Airway epithelial cell (primary cell): ENCODE results near the gene RBM10. TPM values are rescaled to one million over a fixed set of nuclear protein-coding genes. Genes with fewer than 3 reads are reported as not detected.

Source experiments
- total RNA-seq: library from RNA; depleted of rRNA; stranded (reverse); fragments of >200 nt; gene quantifications from 2 replicates; pipeline ENCODE4 v1.2.3, GENCODE V29; 2015

Gene RBM10, protein sequence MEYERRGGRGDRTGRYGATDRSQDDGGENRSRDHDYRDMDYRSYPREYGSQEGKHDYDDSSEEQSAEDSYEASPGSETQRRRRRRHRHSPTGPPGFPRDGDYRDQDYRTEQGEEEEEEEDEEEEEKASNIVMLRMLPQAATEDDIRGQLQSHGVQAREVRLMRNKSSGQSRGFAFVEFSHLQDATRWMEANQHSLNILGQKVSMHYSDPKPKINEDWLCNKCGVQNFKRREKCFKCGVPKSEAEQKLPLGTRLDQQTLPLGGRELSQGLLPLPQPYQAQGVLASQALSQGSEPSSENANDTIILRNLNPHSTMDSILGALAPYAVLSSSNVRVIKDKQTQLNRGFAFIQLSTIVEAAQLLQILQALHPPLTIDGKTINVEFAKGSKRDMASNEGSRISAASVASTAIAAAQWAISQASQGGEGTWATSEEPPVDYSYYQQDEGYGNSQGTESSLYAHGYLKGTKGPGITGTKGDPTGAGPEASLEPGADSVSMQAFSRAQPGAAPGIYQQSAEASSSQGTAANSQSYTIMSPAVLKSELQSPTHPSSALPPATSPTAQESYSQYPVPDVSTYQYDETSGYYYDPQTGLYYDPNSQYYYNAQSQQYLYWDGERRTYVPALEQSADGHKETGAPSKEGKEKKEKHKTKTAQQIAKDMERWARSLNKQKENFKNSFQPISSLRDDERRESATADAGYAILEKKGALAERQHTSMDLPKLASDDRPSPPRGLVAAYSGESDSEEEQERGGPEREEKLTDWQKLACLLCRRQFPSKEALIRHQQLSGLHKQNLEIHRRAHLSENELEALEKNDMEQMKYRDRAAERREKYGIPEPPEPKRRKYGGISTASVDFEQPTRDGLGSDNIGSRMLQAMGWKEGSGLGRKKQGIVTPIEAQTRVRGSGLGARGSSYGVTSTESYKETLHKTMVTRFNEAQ
- total RNA-seq: 33.4 and 41.7 TPM in 2 replicates

DNA sequence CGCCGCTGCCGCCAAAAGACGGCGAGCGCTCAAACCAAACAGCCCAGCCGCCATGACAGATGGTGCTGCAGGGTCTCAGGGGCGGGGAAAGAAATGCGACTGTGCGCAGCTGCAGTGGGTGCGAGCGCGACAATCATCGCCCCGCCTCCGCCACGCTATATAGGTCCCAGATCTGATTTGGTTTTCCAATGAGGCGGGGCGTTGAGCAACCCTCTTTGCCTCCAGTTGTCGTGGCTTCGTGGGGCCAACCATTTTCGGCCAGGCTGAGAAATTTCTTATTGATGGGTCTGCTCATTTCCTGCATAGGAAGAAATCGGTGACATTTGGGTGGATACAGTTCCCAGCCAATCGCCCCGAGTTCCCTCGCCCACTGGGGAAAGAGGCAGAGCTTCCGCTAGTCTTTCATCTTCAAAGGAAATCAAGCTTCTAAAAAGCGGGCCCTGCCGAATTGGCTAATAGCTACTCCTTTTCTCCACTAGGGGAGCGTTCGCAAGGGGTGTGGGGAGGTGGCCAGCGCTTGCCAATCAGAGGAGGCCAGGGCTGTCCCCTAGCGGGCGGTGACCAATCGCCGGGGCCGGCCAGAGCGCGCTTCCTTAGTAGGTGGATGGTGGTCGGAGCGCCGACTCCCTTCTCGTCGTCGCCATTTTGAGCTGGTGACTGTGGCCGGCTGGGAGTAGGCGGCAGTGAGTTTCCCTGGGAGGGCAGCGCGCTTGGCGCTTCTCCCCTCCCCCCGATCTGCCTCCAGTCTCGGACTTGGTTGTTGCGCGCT lies at the start of gene RBM10, which contains the start of gene NDUFB11:
RBM10 (plus strand) TSS at position 596 of the 769 bp plus-strand sequence. CDS start 2,261 bp downstream, outside the sequence.
NDUFB11 (minus strand) TSS at position 77 of the 769 bp plus-strand sequence; CDS start at position 54, 23 bp downstream.

DNA sequence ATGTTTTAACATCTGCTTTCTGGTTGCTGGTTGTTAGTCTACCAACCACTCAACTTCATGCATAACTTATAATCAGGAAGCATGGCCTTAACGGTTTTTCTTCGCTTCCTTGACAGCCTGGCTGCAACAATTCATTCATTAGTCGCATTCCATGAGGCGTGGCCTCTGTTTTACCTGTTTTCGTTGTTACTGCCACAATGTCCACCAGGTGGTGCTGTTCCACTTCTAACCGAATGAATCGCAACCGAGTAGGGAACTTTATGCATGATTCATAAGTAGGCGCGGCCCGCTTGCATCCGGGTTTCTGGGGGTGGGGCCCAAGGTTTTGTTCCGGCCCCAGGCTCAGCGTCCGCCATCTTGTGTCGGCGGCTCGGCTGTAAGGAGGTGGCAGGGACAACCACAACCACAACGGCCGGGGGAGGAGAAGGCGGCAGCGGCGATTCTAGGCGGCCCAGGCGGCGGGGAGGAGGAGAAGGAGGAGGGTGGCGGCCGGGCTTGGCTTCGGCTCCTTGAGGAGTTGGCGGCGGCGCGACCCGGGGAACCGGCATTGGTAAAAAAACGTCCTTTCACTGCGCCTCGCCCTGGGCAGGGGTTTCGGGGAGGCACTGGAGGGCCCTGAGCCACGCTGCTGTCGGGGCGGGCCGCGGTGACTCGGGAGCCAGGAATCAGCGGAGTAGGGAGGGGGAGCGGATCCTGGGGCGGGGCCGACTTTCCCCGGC lies 48.6 kb downstream of the RBM10 start, which contains the start of gene UBA1:
UBA1 (plus strand) TSS at position 355 of the 719 bp plus-strand sequence. CDS start 4,974 bp downstream, outside the sequence.

DNA sequence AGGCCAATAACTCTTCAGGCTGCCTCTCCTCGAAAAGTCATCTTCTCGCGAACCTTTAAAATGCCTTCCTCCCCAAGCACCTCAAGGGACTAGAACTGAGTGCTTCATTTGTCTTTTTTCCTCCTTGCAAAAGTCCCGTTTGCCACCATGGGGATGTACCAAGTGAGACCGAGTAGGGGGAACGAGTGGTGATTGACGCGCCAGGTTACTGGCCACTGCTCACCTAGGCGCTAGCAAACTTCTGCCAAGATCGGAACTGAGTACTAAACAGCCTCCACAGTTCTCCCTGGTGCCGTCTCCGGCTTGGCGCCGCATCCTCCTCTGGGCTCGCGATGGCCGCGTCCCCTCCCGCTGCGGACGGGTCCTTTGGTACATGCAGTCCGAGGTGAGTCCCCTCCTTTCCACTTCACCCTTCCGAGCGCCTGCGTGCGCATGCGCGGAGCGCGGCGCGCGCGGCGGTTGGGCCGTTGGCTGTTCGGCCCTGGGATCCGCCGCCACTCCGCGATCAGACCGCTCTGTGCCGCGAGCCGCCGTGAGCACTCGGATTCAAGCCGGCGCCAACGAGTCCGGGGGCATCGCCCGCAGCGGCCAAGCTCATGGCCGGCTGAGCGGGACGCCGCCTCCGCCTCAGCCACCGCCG lies 73.4 kb downstream of the RBM10 start, which contains the start of gene CDK16:
CDK16 (plus strand) TSS at position 402 of the 640 bp plus-strand sequence. CDS start 4,877 bp downstream, outside the sequence.

DNA sequence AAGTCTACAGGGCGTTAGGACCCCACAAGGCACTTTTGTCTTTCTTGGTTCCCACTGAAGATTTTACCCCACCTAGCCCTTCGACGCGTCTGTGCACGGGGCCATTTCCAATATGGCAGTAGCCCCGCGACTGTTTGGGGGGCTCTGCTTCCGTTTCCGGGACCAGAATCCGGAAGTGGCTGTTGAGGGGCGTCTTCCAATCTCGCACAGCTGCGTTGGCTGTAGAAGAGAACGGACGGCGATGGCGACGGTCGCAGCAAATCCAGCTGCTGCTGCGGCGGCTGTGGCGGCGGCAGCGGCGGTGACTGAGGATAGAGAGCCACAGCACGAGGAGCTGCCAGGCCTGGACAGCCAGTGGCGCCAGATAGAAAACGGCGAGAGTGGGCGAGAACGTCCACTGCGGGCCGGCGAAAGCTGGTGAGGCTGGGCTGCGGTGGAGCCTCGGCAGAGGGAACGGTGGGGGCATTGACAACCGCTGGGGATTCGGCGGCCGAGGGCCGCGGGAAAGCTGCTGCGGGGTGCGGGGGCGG lies 87.8 kb downstream of the RBM10 start, which contains the start of gene USP11:
USP11 (plus strand) TSS at position 207 of the 530 bp plus-strand sequence; CDS start at position 242, 35 bp downstream.

Other genes starting within 250 kb of the RBM10 start
- gene JADE3, start 232.8 kb upstream of the RBM10 start, total RNA-seq: 4.0 and 6.1 TPM in 2 replicates
- not detected in 2 replicates for gene RGN, start 66.8 kb upstream of the RBM10 start, total RNA-seq
- 85.0 and 96.4 TPM in 2 replicates for gene NDUFB11, start 519 bp upstream of the RBM10 start, total RNA-seq
- gene UBA1, start 48.6 kb downstream of the RBM10 start, total RNA-seq: 217 and 276 TPM in 2 replicates
- 137 and 190 TPM in 2 replicates for gene CDK16, start 73.5 kb downstream of the RBM10 start, total RNA-seq
- 12.9 and 14.6 TPM in 2 replicates for gene USP11, start 87.8 kb downstream of the RBM10 start, total RNA-seq
- gene ZNF157, start 225.4 kb downstream of the RBM10 start, total RNA-seq: 0.14 TPM in 2 replicates